ENCODE data around the gene OR51G2.

OR51G2 gene

GRCh38 chr11:4881188-4881587 is 38.0 kb downstream of the OR51G2 start:
- TF ChIP-seq CTCF (IDR thresholded peaks at IDR 0.05; ENCODE audit: low read depth, low read length), result no peak
- no peak for DNase-seq (ENCODE audit: extremely low read depth, low read depth)

GRCh38 chr11:4865855-4866254 is 53.3 kb downstream of the OR51G2 start:
- no peak for DNase-seq (ENCODE audit: extremely low read depth, low read depth)
- TF ChIP-seq CTCF (IDR thresholded peaks at IDR 0.05; ENCODE audit: low read depth, low read length), result no peak

- TF ChIP-seq CTCF (IDR thresholded peaks at IDR 0.05; ENCODE audit: low read depth, low read length), result no peak
- no peak for DNase-seq (ENCODE audit: extremely low read depth, low read depth)
Measured at GRCh38 chr11:4863876-4864275, 55.3 kb downstream of the OR51G2 start.
